AG09309 (cell line): ENCODE data around the gene TCHP.
"Not testable (repeated sequence)": the region's sequence is repeated elsewhere in the genome, so short reads cannot be mapped to it uniquely, and the experiment has no call there.

ENCODE experiments used
- DNase-seq: peaks from one replicate; pipeline ENCODE4 v3.0.0-alpha.2; 2010; ENCODE audit warnings: low read depth
- H3K4me3 ChIP-seq: 2 replicates; pipeline ENCODE4 v1.5.1; 2011; ENCODE audit warnings: mild to moderate bottlenecking, low read depth, low read length, moderate library complexity; ENCODE audit not compliant: control insufficient read depth
- CTCF ChIP-seq: IDR thresholded peaks from 2 replicates; pipeline ENCODE4 v1.5.1; 2011; ENCODE audit warnings: mild to moderate bottlenecking, low read depth, low read length, inconsistent platforms; ENCODE audit not compliant: insufficient read depth, control insufficient read depth; ENCODE audit errors: missing control alignments

TCHP gene

GRCh38 chr12:109899783-109900751 is at the start of gene TCHP:
Gene TCHP, plus strand, starts transcription at chr12:109900274. Its CDS starts 2,753 bp downstream, at chr12:109903027.
- peak within 1 kb of the TSS; percentile 81 for H3K4me3 ChIP-seq
- TF ChIP-seq CTCF = peak; percentile 47
- DNase-seq = peak; percentile 46

DNA sequence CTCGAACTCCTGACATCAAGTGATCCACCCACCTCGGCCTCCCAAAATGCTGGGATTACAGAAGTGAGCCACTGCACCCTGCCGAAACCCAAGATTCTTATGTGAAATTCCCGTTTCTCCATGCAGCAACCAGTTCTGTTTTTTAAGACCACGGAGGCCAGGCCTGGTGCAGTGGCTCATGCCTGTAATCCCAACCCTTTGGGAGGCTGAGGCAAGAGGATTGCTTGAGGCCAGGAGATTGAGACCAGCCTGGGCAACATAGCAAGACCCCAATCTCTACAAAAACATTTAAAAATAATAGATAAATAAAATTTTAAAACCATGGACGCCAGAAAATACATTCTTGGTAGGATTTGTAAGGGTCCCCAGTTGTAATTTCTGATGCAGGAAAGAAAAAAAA is 49.6 kb upstream of the TCHP start:
- H3K4me3 ChIP-seq, DNase-seq: not testable (repeated sequence)

GRCh38 chr12:109855377-109855776 is 44.7 kb upstream of the TCHP start:
- DNase-seq = no peak
- no peak for TF ChIP-seq CTCF
- H3K4me3 ChIP-seq = no peak overlapping the region

- no peak for DNase-seq
- TF ChIP-seq CTCF = no peak
- H3K4me3 ChIP-seq = no peak overlapping the region
These were observed 42.4 kb upstream of the TCHP start for GRCh38 chr12:109857715-109858114.

- TF ChIP-seq CTCF = no peak
- DNase-seq = no peak
- no peak overlapping the region for H3K4me3 ChIP-seq
These were observed 41.3 kb upstream of the TCHP start for GRCh38 chr12:109858764-109859163.

DNA sequence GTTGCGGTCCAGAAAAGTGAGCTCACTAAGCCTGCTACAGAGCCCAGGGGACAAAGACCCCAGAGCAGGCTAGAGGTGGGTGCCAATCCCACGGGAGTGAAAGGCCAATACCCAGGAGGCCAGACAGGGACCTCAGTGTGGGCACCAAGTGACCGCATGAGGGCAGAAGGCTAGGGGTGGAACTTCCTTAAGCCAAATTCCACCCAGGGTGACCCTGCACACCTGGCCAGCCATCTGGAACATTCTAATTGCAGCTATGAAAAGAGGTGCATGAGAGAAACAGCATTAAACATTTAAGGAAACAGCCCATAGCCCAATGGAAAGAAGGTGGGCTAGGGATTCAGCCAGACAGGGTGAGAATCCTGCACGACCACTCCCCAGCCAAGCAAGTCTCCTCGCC is 39.1 kb upstream of the TCHP start:
- no peak for DNase-seq
- no peak overlapping the region for H3K4me3 ChIP-seq
- no peak for TF ChIP-seq CTCF

DNA sequence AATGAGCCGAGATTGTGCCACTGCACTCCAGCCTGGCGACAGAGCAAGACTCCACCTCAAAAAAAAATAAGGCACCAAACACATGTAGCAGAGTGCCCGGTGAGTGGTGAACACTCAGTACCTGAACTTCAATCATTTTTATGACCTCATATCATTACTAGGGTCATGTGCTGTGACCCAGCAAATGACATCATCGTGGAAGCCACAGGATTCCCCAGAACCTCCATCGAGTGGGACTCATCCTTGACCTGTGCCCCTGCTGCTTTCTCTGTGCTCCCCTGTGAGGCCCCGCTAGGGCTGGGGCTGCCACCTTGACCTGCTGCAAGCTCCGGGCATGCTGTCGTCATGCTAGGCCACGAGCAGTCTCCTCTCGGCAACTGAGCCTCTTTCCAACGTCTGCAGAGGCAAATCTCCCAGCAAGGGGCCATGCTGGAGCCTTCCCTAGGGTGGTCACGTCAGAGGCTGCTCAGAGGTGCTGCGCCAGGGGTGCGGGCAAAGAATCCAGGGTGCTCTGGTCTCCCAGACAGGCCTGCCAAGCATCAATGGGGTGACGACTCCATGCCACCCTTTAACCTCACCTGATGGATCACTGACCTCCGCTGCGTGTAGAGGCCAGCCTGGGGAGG is 38.3 kb upstream of the TCHP start:
- no peak for TF ChIP-seq CTCF
- no peak overlapping the region for H3K4me3 ChIP-seq
- no peak for DNase-seq

DNA sequence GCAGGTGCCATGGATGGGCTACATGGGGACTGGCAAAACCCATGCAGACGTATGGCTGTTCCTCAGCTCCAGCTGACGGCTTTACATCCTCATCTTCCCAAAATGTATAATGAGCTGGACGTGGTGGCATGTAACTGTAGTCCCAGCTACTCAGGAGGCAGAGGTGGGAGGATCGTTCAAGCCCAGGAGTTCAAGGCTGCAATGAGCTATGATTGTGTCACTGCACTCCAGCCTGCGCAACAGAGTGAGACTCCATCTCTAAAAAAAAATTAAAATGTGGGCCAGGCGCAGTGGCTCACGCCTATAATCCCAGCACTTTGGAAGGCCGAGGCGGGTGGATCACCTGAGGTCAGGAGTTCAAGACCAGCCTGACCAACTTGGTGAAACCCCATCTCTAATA is 37.6 kb upstream of the TCHP start:
- not testable (repeated sequence) for H3K4me3 ChIP-seq, DNase-seq
